WTC11 (cell line): Measurements from ENCODE around the gene ZP4.
"Not testable (repeated sequence)": the region's sequence is repeated elsewhere in the genome, so short reads cannot be mapped to it uniquely, and the experiment has no call there.

Experiments used
- ATF3 ChIP-seq: sonication (generic); formaldehyde crosslinking; conservative IDR thresholded peaks from 2 replicates; pipeline ENCODE4 v1.8.1; 2022; ENCODE audit warnings: mild to moderate bottlenecking, missing genetic modification reagents
- CTCF ChIP-seq: fragments of 200-600 bp; IDR thresholded peaks from 2 replicates; pipeline ENCODE4 v1.8.0; 2022; ENCODE audit warnings: antibody characterized with exemption

- TF ChIP-seq CTCF; ATF3 (CRISPR knock-in tag): not testable (repeated sequence)
Measured at GRCh38 chr1:237843516-237843915, 47.2 kb downstream of the ZP4 start.
